HL-60 (cell line): ENCODE measurements around the gene ODF4.
A peak's percentile ranks its signal among the peaks of the same experiment; 100 is the strongest.

ENCODE experiments used
- DNase-seq, 2 experiments: peaks; one replicate each; pipeline ENCODE4 v3.0.0-alpha.2; 2010 to 2020; ENCODE audit warnings: low read depth in 1 of 2, low spot score in 1 of 2
- H3K27ac ChIP-seq: fragments of 250-450 bp; sonication (Bioruptor Pico); replicated peaks from 2 replicates; pipeline ENCODE4 v1.5.1; 2020; ENCODE audit warnings: mild to moderate bottlenecking, moderate library complexity
- H3K27me3 ChIP-seq: fragments of 250-450 bp; sonication (Bioruptor Pico); 2 replicates; pipeline ENCODE4 v1.5.1; 2021; ENCODE audit warnings: mild to moderate bottlenecking, moderate library complexity; ENCODE audit not compliant: insufficient read depth, poor library complexity, severe bottlenecking
- H3K4me3 ChIP-seq: replicated peaks from 2 replicates; pipeline ENCODE4 v1.5.1; 2011; ENCODE audit warnings: mild to moderate bottlenecking, control low read depth, low read length; ENCODE audit not compliant: insufficient read depth
- GABPA ChIP-seq: IDR thresholded peaks from 2 replicates; pipeline ENCODE4 v1.6.1; 2012; ENCODE audit warnings: low read depth
- POLR2AphosphoS5 ChIP-seq: IDR thresholded peaks from 2 replicates; pipeline ENCODE4 v1.6.1; 2012; ENCODE audit warnings: low read depth
- SPI1 ChIP-seq: IDR thresholded peaks from 2 replicates; pipeline ENCODE4 v1.6.1; 2012; ENCODE audit warnings: low read depth, mild to moderate bottlenecking, borderline replicate concordance
- TF ChIP-seq, protein P1 (sequence below): IDR thresholded peaks from one replicate; pipeline ENCODE4 v1.5.1; 2011; ENCODE audit warnings: low read length, control low read depth, inconsistent platforms; ENCODE audit not compliant: insufficient read depth
- TF ChIP-seq, protein P2 (sequence below): IDR thresholded peaks from 2 replicates; pipeline ENCODE4 v1.6.1; 2012; ENCODE audit warnings: low read depth; ENCODE audit not compliant: insufficient replicate concordance

The ODF4 gene

DNA sequence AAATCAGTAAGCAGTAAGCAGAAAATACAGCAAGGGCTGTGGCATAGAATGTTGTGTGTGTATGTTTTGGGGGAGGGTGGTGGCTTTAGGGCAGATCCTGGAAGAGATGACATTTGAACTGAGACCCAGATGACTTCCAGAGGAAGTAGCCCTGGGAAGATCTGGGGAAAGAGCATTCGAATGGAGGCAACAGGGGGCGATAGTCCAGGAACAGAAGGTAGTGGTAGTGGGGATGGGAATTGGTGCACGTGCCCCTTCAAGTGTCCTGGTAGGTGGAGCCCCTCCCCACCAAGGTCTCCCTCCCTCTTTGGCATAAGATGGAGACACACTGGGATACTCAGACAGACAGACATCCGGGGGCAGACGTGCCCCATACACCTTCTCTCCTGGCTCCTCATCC lies 15.5 kb upstream of the ODF4 start:
- no peak overlapping the region for H3K4me3 ChIP-seq
- no peak for DNase-seq
- TF ChIP-seq POLR2AphosphoS5 (no peak), GABPA (no peak), SPI1 (no peak)
- TF ChIP-seq, protein P1, sequence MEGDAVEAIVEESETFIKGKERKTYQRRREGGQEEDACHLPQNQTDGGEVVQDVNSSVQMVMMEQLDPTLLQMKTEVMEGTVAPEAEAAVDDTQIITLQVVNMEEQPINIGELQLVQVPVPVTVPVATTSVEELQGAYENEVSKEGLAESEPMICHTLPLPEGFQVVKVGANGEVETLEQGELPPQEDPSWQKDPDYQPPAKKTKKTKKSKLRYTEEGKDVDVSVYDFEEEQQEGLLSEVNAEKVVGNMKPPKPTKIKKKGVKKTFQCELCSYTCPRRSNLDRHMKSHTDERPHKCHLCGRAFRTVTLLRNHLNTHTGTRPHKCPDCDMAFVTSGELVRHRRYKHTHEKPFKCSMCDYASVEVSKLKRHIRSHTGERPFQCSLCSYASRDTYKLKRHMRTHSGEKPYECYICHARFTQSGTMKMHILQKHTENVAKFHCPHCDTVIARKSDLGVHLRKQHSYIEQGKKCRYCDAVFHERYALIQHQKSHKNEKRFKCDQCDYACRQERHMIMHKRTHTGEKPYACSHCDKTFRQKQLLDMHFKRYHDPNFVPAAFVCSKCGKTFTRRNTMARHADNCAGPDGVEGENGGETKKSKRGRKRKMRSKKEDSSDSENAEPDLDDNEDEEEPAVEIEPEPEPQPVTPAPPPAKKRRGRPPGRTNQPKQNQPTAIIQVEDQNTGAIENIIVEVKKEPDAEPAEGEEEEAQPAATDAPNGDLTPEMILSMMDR: no peak
- TF ChIP-seq, protein P2, sequence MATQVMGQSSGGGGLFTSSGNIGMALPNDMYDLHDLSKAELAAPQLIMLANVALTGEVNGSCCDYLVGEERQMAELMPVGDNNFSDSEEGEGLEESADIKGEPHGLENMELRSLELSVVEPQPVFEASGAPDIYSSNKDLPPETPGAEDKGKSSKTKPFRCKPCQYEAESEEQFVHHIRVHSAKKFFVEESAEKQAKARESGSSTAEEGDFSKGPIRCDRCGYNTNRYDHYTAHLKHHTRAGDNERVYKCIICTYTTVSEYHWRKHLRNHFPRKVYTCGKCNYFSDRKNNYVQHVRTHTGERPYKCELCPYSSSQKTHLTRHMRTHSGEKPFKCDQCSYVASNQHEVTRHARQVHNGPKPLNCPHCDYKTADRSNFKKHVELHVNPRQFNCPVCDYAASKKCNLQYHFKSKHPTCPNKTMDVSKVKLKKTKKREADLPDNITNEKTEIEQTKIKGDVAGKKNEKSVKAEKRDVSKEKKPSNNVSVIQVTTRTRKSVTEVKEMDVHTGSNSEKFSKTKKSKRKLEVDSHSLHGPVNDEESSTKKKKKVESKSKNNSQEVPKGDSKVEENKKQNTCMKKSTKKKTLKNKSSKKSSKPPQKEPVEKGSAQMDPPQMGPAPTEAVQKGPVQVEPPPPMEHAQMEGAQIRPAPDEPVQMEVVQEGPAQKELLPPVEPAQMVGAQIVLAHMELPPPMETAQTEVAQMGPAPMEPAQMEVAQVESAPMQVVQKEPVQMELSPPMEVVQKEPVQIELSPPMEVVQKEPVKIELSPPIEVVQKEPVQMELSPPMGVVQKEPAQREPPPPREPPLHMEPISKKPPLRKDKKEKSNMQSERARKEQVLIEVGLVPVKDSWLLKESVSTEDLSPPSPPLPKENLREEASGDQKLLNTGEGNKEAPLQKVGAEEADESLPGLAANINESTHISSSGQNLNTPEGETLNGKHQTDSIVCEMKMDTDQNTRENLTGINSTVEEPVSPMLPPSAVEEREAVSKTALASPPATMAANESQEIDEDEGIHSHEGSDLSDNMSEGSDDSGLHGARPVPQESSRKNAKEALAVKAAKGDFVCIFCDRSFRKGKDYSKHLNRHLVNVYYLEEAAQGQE: no peak
- H3K27me3 ChIP-seq: no peaks in the 10 kb centered on the region
- no peak overlapping the region for H3K27ac ChIP-seq

DNA sequence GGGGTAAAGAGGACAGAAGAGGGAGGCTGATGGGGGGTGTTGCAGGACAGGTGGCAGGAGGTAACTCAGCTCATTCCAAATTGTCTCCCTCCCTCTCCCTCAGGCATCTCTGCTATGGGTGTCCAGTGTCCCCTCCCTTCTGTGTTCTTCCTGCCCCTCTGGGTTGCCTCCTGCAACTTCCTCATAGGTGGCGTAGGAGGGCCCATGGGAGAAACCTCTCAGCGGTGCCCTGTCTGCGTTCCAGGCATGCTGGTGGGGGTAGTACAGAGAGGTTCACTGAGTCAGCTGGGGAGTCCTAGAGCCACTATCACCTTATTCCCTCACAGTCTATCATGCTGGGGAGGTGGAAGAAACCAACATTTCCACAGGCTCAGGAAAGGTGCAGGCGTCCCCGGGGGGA lies 14.7 kb upstream of the ODF4 start:
- no peak overlapping the region for H3K4me3 ChIP-seq
- peak in 1 of 2 experiments; percentile 29 for DNase-seq
- no peak overlapping the region for H3K27ac ChIP-seq
- TF ChIP-seq GABPA: no peak
- TF ChIP-seq SPI1: no peak
- TF ChIP-seq, protein P1: no peak
- no peak for TF ChIP-seq POLR2AphosphoS5
- TF ChIP-seq, protein P2: no peak
- no peaks in the 10 kb centered on the region for H3K27me3 ChIP-seq

DNA sequence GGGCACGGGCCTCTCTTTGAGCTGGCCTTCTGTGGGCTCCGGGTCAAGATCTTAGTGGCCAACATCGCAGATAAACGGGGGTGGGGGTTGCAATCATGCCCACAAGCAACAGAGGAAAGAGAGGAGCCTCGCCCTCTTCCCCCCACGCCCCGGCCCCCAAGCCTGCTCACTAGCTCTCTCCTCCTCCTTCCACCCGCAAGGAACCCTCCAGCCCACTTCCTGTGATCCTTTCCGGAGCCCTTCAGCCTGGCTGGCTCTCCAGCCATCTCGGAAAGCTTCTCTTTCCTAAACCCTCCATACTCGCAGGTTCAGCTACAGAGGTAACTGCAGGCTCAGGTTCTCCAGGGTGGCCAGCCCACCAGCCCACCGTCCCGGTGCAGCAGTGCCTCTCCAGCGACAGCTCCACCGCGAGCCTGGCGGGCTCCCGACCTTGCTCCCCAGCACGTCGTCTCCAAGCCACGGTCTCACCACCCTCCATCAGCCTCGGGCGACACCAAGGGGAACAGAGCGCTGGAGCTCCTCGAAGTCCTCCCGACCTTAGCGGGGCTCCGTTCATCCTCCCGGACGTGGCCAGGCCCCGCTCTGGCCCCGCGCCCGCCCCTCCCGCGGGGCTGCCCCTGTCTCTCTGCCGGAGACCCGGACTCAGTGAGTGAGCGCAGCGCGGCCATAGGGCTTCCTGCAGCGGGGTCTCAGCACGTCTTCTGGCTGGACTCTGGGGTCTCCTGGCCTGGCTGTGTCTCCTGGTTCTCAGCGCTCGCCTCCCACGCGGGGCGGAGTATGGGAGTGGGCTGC lies 12.9 kb upstream of the ODF4 start:
- Histone ChIP-seq H3K27ac (no peak overlapping the region), H3K27me3 (no peaks in the 10 kb centered on the region), H3K4me3 (peak overlapping the region; percentile 8; the same call in 1 of the 2 replicates)
- TF ChIP-seq, protein P2: no peak
- TF ChIP-seq, protein P1: no peak
- TF ChIP-seq POLR2AphosphoS5 (no peak), SPI1 (no peak), GABPA (no peak)
- peak in 1 of 2 experiments; percentile 8 for DNase-seq
